ENCODE measurements around the gene TBX6.

The TBX6 gene

DNA sequence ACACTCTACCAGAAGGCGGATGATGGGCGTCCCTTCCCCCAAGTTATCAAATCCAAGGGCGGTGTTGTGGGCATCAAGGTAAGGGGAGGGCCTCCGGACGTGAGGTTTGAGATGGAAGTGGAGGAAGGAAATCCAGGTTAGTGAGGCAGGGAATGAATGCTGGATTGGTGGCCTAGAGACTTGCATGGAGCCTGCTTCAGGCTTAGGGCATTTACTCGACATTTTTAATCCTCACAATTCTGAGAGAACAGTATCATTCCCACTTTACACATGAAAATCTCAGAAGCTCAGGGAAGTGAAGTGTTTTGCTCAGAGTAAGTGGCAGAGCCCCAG lies 24.2 kb downstream of the TBX6 start:
- TF ChIP-seq, protein P1, sequence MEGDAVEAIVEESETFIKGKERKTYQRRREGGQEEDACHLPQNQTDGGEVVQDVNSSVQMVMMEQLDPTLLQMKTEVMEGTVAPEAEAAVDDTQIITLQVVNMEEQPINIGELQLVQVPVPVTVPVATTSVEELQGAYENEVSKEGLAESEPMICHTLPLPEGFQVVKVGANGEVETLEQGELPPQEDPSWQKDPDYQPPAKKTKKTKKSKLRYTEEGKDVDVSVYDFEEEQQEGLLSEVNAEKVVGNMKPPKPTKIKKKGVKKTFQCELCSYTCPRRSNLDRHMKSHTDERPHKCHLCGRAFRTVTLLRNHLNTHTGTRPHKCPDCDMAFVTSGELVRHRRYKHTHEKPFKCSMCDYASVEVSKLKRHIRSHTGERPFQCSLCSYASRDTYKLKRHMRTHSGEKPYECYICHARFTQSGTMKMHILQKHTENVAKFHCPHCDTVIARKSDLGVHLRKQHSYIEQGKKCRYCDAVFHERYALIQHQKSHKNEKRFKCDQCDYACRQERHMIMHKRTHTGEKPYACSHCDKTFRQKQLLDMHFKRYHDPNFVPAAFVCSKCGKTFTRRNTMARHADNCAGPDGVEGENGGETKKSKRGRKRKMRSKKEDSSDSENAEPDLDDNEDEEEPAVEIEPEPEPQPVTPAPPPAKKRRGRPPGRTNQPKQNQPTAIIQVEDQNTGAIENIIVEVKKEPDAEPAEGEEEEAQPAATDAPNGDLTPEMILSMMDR (IDR thresholded peaks at IDR 0.05; ENCODE audit: low read depth, low read length) = no peak
- H3K4me3 ChIP-seq (ENCODE audit: low read depth, low read length) = peak overlapping the region; percentile 99

DNA sequence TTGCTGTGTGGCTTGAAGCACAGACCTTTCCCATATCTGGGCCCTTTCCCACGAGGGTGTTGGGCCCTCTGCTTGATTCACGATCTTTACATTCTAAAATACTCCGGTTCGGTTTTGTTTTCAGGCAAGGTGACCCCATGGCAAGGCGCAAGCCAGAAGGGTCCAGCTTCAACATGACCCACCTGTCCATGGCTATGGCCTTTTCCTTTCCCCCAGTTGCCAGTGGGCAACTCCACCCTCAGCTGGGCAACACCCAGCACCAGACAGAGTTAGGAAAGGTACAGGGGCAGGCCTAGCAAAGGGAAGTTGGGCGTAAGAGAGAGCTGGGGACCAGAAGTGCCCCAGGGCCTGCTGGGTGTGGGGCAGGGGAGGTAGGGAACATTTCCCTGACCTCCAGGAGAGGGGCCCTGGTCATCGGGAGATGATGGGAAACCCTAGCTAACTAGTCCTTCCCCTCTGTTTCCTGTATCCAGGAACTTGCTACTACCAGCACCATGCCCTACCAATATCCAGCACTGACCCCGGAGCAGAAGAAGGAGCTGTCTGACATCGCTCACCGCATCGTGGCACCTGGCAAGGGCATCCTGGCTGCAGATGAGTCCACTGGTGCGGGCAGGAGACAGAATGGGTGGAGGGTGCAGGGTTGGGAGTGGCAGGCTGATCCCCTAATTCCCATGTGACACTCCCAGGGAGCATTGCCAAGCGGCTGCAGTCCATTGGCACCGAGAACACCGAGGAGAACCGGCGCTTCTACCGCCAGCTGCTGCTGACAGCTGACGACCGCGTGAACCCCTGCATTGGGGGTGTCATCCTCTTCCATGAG lies 24.8 kb downstream of the TBX6 start:
- H3K4me3 ChIP-seq (ENCODE audit: low read depth, low read length) = peak overlapping the region; percentile 99
- TF ChIP-seq, protein P1 (IDR thresholded peaks at IDR 0.05; ENCODE audit: low read depth, low read length) = no peak

DNA sequence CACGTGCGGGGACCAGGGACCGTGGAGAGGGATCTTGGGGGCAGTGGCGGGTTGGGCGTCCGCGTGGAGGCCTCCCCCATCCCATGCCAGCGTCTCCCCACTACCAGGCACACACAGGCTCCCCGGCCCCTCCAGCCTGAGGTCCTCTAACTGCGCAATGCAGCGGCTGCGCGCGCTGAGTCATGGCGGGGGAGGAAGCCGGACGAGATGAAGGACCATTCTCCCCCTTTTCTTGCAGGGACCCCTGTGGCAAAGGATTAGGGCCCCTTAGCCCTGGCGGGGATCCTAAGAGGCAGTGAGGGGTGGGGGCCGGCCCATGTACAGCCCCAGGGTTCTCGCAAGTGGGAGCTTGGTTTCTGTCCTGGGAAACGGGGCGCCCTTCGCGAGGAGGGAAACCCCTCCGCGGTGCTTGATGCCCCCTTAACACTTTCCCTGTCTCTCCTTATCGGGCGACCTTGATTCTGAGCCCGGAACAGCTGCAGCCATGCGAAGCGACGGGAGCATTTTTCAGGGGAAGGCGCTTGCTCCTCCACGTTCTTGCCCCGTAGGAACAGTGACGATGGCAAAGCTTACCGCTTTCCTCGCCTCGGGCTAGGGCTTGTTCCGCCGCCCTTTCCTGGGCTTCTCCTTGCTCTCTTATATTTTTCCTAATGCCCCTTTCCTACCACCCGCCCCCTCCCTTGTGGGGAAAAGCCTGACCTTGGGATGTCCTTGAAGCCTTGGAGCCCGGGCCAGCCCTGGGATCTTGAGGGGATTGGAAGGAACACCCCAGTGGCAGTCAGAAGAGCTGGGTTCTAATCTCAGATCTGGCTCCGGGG lies 25.6 kb downstream of the TBX6 start:
- peak overlapping the region; percentile 99 for H3K4me3 ChIP-seq (ENCODE audit: low read depth, low read length)
- TF ChIP-seq, protein P1 (IDR thresholded peaks at IDR 0.05; ENCODE audit: low read depth, low read length) = no peak

DNA sequence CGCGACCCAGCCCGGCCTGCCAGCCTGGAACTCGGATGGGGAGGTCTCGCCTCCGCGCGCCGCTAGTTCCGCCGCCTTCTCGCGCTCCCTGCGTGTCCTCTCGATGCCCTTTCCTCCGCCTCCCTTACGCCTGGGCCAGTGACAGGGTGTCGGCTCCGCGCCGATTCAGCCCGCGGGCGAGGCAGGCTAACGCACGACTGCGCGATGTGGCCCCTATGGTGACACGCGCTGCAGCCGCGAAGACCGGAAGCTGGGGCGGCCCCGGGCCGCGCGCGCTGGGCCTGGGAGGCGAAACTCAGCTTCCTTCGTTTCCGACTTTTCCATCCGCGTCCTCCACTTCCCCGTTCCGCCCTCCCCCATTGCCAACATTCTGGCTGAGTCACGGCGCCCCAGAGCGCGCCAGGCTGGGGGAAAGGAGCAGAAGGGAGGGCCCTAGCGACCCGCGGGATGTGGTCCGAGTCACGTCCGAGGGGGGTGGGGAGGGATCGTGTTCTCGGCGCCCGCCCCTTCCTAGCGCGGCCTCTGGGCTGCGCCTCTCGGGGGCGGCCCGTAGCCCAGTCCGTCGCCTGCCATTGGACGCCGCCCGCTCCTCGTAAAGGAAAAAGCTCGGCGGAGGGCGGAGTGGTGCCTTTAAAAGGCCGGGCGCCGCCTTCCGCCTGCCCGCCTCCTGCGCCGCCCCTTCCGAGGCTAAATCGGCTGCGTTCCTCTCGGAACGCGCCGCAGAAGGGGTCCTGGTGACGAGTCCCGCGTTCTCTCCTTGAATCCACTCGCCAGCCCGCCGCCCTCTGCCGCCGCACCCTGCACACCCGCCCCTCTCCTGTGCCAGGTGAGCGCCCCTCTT lies 26.4 kb downstream of the TBX6 start, which contains the start of gene ALDOA:
Gene ALDOA (plus strand): TSS at position 659 of the 841 bp plus-strand sequence. CDS start 1,138 bp downstream, outside the sequence.
- TF ChIP-seq, protein P1 (IDR thresholded peaks at IDR 0.05; ENCODE audit: low read depth, low read length) = no peak

DNA sequence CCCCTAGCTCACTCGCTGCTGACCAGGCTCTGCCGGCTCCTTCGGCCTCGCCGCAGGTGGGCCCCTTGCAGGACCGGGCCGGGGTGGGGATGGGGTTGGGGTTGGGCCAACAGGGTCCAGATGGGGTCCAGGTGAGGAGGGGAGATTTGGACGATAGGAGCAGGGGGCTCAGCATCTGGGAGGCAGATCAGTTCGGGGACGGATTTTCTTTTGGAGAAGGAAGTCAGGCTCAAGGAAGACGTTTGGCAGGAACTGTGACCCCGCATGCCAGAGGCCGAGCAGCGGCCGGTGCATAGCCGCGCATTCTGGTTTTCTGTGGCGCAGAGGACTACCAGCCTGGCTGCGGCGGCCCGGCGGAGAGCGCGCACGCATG lies 27.0 kb downstream of the TBX6 start:
- TF ChIP-seq, protein P1 (IDR thresholded peaks at IDR 0.05; ENCODE audit: low read depth, low read length) = no peak
- peak overlapping the region; percentile 61 for H3K4me3 ChIP-seq (ENCODE audit: low read depth, low read length)

More for the DNA sequence above, 26.4 kb downstream of the TBX6 start, which contains the start of gene ALDOA:
- H3K4me3 ChIP-seq (ENCODE audit: low read depth, low read length) = peak within 1 kb of the TSS; percentile 99

DNA sequence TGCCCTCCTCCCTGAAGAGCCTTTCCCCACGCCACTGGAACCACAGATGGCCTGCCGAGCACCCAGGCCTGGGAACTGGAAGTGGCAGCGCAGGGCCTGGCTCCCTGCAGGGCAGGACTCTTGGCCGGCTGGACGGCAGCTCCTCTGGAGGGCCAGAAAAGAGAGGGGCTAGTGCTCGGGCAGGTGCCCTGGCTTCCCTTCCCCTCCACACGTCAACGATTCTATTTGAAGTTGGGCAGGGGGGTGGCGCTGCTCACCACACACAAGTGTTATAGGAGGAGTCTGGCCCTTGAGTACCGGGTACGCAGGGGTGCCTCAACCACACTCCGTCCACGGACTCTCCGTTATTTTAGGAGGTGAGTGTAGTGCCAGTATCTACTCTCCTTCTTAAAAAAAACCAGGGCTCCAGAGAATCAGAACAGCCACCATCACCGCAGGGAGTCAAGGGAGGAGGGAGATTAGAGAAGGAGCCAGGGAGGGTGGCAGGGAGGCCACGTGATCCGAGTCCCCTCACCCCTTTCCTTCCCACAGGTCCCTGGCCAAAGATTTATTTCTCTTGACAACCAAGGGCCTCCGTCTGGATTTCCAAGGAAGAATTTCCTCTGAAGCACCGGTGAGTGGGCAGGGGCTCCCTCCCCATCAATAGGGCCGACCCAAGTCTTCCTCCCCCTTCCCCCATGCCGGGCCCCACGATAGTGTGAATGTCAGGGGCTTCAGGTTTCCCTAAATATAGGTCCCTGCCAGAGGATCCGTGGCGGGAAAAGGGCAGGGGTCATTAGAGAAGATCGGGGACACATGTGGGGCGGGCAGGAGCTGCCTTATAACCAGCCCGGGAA lies 27.6 kb downstream of the TBX6 start:
- TF ChIP-seq, protein P1 (IDR thresholded peaks at IDR 0.05; ENCODE audit: low read depth, low read length) = no peak
- H3K4me3 ChIP-seq (ENCODE audit: low read depth, low read length) = peak overlapping the region; percentile 61

Data from WI38 (cell line).